Kidney epithelial cell (primary cell): ENCODE measurements around the gene RANBP17. TPM values are rescaled to one million over a fixed set of nuclear protein-coding genes. Genes with fewer than 3 reads are reported as not detected.

Experiments
- DNase-seq: peaks from one replicate; pipeline ENCODE4 v3.0.0-alpha.2; 2010; ENCODE audit warnings: low read depth
- H3K27me3 ChIP-seq: 2 replicates; pipeline ENCODE4 v1.6.0; 2011; ENCODE audit warnings: low read length; ENCODE audit not compliant: control insufficient read depth, insufficient read depth
- H3K36me3 ChIP-seq: 2 replicates; pipeline ENCODE4 v1.5.1; 2011; ENCODE audit warnings: low read length; ENCODE audit not compliant: control insufficient read depth, insufficient read depth
- H3K4me3 ChIP-seq: 2 replicates; pipeline ENCODE4 v1.5.1; 2011; ENCODE audit warnings: low read depth, mild to moderate bottlenecking, control low read depth, low read length
- total RNA-seq: library from RNA; depleted of rRNA; stranded (reverse); fragments of >200 nt; gene quantifications from 2 replicates; pipeline ENCODE4 v1.2.3, GENCODE V29; 2015
- TF ChIP-seq, protein P1 (sequence below): IDR thresholded peaks from 2 replicates; pipeline ENCODE4 v1.5.1; 2011; ENCODE audit warnings: mild to moderate bottlenecking, moderate library complexity, low read length, control low read depth, inconsistent platforms; ENCODE audit not compliant: insufficient read depth, poor library complexity, severe bottlenecking

RANBP17 gene
- total RNA-seq, 1 donor from 2014 or later = 10.4 TPM

DNA sequence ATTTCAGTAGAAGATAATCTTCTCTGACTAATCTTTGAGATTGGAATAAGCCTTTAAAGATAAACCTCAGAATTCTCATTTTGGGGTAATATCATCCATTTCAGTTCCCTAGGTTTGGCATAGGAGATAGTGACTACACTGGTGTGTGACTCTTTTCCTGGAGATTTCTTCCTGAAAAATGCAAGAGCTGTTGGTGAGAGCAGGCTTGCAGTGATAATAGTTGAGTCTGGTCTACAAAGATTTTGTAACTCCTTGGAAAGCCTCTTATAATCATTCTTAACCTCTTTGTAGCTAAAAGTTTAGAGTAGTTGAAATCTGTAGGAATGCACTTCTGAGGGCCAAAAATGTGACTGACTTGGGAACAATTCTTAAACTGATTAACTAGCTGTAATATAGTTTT lies 23.4 kb downstream of the RANBP17 start:
- no peaks in the 10 kb centered on the region for H3K27me3 ChIP-seq
- H3K36me3 ChIP-seq = no peaks in the 10 kb centered on the region
- DNase-seq = no peak
- TF ChIP-seq, protein P1, sequence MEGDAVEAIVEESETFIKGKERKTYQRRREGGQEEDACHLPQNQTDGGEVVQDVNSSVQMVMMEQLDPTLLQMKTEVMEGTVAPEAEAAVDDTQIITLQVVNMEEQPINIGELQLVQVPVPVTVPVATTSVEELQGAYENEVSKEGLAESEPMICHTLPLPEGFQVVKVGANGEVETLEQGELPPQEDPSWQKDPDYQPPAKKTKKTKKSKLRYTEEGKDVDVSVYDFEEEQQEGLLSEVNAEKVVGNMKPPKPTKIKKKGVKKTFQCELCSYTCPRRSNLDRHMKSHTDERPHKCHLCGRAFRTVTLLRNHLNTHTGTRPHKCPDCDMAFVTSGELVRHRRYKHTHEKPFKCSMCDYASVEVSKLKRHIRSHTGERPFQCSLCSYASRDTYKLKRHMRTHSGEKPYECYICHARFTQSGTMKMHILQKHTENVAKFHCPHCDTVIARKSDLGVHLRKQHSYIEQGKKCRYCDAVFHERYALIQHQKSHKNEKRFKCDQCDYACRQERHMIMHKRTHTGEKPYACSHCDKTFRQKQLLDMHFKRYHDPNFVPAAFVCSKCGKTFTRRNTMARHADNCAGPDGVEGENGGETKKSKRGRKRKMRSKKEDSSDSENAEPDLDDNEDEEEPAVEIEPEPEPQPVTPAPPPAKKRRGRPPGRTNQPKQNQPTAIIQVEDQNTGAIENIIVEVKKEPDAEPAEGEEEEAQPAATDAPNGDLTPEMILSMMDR = no peak
- H3K4me3 ChIP-seq = no peak overlapping the region

DNA sequence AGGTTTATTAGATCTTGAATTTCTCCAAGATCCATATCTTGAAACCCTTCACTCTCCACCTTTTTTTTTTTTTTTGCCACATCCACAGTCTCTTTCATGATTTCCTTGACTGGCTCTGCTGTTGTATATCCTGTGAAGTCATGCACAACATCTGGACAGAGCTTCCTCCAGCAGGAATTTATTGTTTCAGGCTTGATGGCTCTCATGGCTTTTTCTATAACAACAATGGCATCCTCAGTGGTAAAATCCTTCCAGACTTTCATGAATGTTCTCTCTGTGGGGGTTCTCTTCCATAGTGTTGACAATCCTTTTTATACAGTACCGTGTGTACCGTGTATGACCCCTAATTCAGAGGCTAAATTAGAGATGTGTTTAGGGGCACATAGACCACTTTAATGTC lies 24.0 kb downstream of the RANBP17 start:
- DNase-seq = no peak
- no peaks in the 10 kb centered on the region for H3K27me3 ChIP-seq
- TF ChIP-seq, protein P1 = no peak
- H3K36me3 ChIP-seq = no peaks in the 10 kb centered on the region
- H3K4me3 ChIP-seq = no peak overlapping the region

DNA sequence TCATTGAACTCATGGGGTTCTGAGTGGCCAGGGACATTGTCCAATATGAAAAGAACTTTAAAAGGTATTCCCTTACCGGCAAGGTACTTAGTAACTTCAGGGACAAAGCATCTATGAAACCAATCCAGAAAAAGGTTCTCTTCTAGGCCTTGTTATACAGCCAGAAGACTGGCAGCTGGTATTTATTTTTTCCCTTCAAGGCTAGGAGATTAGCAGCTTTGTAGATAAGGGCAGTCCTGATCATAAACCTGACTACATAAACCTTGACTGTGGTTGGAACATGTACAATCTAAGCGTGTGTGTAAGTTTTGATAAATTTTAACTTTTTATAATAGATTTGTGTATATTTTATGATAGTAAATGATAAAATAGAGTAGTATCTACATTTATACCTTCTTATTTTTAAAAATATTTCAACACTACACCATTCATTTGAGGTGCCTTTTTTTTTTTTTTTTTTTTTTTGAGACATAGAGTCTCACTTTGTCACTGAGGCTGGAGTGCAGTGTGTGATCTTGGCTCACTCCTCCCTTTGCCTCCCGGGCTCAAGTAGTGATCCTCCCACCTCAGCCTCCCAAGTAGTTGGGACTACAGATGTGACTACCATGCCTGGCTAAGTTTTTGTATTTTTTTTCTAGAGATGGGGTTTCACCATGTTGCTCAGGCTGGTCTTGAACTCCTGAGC lies 24.5 kb downstream of the RANBP17 start:
- TF ChIP-seq, protein P1 = no peak
- Histone ChIP-seq H3K27me3 (no peaks in the 10 kb centered on the region), H3K4me3 (no peak overlapping the region), H3K36me3 (no peaks in the 10 kb centered on the region)
- no peak for DNase-seq

DNA sequence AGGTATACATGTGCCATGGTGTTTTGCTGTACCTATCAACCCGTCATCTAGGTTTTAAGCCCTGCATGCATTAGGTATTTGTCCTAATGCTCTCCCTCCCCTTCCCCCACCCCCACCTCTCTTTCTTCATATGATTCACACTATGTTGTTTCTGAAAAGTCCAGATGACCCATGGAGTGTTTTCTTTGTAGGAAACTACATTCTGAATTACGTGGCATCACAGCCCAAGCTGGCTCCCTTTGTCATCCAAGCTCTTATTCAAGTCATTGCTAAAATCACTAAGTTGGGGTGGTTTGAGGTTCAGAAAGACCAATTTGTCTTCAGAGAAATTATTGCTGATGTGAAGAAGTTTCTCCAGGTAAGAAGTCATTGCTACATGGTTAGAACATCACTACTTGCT lies 30.4 kb downstream of the RANBP17 start:
- no peak for DNase-seq
- TF ChIP-seq, protein P1 = no peak
- no peak overlapping the region for H3K4me3 ChIP-seq

DNA sequence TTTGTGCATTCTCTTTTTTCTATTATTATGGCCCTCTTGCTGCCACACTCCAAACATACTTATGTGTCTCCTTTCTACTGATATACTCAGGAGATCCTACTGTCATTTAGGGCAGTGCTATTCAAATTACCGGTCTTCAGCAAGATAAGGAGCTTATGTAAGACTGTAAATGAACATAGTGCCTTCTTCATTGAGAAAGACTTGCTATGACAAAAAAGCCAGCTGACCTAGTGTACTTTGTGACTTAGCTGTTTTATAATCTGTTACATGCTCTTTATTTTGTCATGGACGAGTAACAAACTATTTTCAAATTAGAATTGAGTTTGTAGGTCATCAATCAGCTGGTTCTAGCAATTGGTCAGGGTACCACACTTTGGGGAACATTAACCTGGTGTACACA lies 32.8 kb downstream of the RANBP17 start:
- no peak for DNase-seq
- Histone ChIP-seq H3K27me3 (no peaks in the 10 kb centered on the region), H3K4me3 (no peak overlapping the region), H3K36me3 (no peaks in the 10 kb centered on the region)
- TF ChIP-seq, protein P1 = no peak

More for the DNA sequence above, 30.4 kb downstream of the RANBP17 start:
- Histone ChIP-seq H3K36me3 (no peaks in the 10 kb centered on the region), H3K27me3 (no peaks in the 10 kb centered on the region)

DNA sequence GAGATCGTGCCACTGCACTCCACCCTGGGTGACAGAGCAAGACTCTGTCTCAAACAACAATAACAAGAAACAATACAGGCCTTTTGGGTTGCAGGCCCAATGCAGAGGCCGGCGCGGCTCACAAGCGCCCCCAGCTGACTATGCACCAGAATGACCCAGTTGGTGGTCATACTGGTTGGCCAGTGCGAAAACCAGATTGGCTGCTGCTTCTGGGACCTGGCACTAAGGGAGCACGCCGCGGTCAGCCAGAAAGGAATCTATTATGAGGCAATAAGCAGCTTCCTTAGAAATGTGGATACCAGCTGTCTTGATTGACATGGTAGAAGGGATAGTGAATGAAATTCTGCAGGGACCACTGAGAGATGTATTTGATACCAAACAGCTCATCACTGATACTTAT lies 35.0 kb downstream of the RANBP17 start:
- TF ChIP-seq, protein P1 = no peak
- Histone ChIP-seq H3K36me3 (no peaks in the 10 kb centered on the region), H3K27me3 (no peaks in the 10 kb centered on the region), H3K4me3 (no peak overlapping the region)
- no peak for DNase-seq
